Peyer's patch (tissue), 4 donors: ENCODE measurements around the gene APPL1.

Experiments used
- POLR2A ChIP-seq, 2 donors: fragments of 450-650 bp; IDR thresholded peaks; one replicate each; pipeline ENCODE4 v1.5.1; 2017; ENCODE audit warnings: antibody characterized with exemption in 2 of 2, mild to moderate bottlenecking in 2 of 2, moderate library complexity in 2 of 2
- TF ChIP-seq, protein P1 (sequence below), 6 experiments: fragments of 450-650 bp in 4 of 6; fragments of 200-600 bp in 2 of 6; sonication (generic) in 1 of 6; IDR thresholded peaks; one replicate each; pipeline ENCODE4 v1.5.1; 2017 to 2019; ENCODE audit warnings: antibody characterized with exemption in 6 of 6, mild to moderate bottlenecking in 3 of 6, moderate library complexity in 1 of 6

DNA sequence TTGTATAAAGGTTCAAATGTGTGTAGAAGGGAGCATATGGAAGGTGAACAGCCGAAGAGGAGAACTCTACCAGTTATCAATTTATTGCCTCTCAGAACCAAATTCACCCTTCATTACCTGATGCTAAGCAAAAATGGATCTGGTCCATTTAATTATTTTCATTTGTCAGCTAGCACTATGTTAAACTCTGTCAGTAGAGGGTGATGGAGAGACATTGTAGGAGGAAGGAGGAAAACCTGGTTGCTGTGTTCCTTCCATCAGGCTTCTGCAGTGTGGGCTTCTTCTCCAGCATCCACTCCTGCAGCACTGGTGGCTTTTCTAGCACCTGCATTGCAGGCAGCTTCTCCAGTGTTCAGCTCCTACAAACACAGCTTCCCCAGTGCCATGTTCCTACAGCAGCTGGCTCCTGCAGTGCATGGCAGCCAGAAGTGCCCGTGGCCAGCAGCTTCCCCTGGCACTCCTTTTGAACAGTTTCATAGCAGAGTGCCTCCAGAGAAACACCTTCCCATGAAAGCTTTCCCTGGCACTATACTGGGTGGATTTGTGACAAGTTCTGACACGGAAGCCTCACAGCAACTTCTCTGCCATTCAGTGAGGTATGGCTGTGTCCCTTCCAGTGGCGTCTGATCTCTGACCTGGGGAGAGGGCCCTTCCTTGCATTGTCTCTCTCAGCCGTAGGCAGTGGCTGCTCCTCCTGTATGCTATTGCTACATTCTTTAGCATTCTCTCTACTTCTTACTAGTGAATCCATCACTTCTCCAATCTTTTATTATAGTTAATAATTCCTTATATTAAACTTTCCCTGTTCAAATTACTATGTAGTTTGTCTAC lies 47.7 kb upstream of the APPL1 start:
- TF ChIP-seq POLR2A (IDR thresholded peaks at IDR 0.05): no peak
- TF ChIP-seq, protein P1, sequence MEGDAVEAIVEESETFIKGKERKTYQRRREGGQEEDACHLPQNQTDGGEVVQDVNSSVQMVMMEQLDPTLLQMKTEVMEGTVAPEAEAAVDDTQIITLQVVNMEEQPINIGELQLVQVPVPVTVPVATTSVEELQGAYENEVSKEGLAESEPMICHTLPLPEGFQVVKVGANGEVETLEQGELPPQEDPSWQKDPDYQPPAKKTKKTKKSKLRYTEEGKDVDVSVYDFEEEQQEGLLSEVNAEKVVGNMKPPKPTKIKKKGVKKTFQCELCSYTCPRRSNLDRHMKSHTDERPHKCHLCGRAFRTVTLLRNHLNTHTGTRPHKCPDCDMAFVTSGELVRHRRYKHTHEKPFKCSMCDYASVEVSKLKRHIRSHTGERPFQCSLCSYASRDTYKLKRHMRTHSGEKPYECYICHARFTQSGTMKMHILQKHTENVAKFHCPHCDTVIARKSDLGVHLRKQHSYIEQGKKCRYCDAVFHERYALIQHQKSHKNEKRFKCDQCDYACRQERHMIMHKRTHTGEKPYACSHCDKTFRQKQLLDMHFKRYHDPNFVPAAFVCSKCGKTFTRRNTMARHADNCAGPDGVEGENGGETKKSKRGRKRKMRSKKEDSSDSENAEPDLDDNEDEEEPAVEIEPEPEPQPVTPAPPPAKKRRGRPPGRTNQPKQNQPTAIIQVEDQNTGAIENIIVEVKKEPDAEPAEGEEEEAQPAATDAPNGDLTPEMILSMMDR (IDR thresholded peaks at IDR 0.05): peak in 3 of 6 experiments; percentile 25 to 35 (median 31)
